ENCODE measurements around the gene UBE2G2. TPM values are rescaled to one million over a fixed set of nuclear protein-coding genes. Genes with fewer than 3 reads are reported as not detected.

The UBE2G2 gene
- total and polyA plus RNA-seq, 2 experiments from 2014 or later: 55.2 to 61.6 TPM

- no peak overlapping the region for H3K4me2 ChIP-seq
- H3K4me3 ChIP-seq: no peak overlapping the region
- TF ChIP-seq EZH2 (IDR thresholded peaks at IDR 0.05; ENCODE audit: borderline replicate concordance) (no peak), EZH2phosphoT487 (IDR thresholded peaks at IDR 0.05; ENCODE audit: low read depth, severe bottlenecking, unreplicated experiment) (no peak)
- TF ChIP-seq, protein P1, sequence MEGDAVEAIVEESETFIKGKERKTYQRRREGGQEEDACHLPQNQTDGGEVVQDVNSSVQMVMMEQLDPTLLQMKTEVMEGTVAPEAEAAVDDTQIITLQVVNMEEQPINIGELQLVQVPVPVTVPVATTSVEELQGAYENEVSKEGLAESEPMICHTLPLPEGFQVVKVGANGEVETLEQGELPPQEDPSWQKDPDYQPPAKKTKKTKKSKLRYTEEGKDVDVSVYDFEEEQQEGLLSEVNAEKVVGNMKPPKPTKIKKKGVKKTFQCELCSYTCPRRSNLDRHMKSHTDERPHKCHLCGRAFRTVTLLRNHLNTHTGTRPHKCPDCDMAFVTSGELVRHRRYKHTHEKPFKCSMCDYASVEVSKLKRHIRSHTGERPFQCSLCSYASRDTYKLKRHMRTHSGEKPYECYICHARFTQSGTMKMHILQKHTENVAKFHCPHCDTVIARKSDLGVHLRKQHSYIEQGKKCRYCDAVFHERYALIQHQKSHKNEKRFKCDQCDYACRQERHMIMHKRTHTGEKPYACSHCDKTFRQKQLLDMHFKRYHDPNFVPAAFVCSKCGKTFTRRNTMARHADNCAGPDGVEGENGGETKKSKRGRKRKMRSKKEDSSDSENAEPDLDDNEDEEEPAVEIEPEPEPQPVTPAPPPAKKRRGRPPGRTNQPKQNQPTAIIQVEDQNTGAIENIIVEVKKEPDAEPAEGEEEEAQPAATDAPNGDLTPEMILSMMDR (IDR thresholded peaks at IDR 0.05; ENCODE audit: poor library complexity): no peak
- H3K27me3 ChIP-seq: no peaks in the 10 kb centered on the region
- no peaks in the 10 kb centered on the region for H3K9me3 ChIP-seq (ENCODE audit: low read depth)
- H4K20me1 ChIP-seq (ENCODE audit: insufficient read depth, poor library complexity, severe bottlenecking): peaks cover 22% of the 10 kb centered on the region
- peak overlapping the region; percentile 96 for H3K27ac ChIP-seq
- H3K36me3 ChIP-seq (replicated peaks; ENCODE audit: insufficient read depth, low read depth): peaks cover 4% of the 10 kb centered on the region
- H2AFZ ChIP-seq: no peak overlapping the region
- H3K79me2 ChIP-seq: peaks cover 36% of the 10 kb centered on the region
- DNase-seq (ENCODE audit: low spot score): peak; percentile 77
- H3K4me1 ChIP-seq (ENCODE audit: insufficient read depth): peaks cover 42% of the 10 kb centered on the region
- no peaks in the 10 kb centered on the region for H3K9me2 ChIP-seq (replicated peaks; ENCODE audit: insufficient read depth)
- WGBS (ENCODE audit: low lambda C conversion rate, missing lambda C conversion rate): 81% methylated on average over 12 of the region's 12 CpGs
Observed at GRCh38 chr21:44849616-44850130, 48.1 kb upstream of the UBE2G2 start.

DNA sequence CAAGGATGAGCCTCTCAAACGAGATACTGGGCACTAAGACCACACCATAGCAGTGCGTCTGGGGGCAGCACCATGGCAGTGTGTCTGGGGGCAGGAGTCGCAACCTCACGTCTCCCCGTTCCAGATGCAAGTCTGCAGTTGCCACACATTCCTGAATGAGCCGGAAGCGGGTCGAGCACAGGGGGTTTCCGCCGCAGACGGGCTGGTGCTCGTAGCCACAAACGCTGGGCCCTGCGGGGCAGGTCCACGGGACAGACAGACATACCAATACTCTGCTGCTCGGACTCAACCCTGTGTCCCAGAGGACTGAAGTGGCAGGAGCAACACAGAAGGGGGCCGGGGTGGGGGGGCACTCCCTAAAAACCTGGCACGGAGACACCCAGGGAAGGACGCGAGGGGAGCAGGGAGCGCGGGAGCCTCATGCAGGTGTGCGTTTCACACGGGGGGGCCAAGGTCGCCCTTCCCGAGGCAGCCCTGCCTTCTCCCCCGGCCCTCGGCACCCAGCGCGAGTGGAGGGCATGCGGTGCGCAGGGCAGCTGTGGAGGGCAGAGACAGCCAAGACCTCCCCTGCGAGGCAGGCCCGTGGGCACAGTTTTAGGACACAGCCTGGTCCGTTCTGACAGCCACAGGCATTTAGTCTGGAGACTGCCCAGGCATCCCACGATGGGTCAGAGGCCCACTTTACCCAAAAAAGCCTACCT, 47.4 kb upstream of the UBE2G2 start:
- H3K36me3 ChIP-seq (replicated peaks; ENCODE audit: insufficient read depth, low read depth): peaks cover 4% of the 10 kb centered on the region
- H4K20me1 ChIP-seq (ENCODE audit: insufficient read depth, poor library complexity, severe bottlenecking): peaks cover 18% of the 10 kb centered on the region
- no peaks in the 10 kb centered on the region for H3K9me2 ChIP-seq (replicated peaks; ENCODE audit: insufficient read depth)
- H3K79me2 ChIP-seq: peaks cover 29% of the 10 kb centered on the region
- peak overlapping the region; percentile 96 for H3K27ac ChIP-seq
- TF ChIP-seq EZH2 (IDR thresholded peaks at IDR 0.05; ENCODE audit: borderline replicate concordance) (no peak), EZH2phosphoT487 (IDR thresholded peaks at IDR 0.05; ENCODE audit: low read depth, severe bottlenecking, unreplicated experiment) (no peak)
- TF ChIP-seq, protein P1 (IDR thresholded peaks at IDR 0.05; ENCODE audit: poor library complexity): no peak
- no peak overlapping the region for H3K4me2 ChIP-seq
- no peak overlapping the region for H2AFZ ChIP-seq
- H3K4me1 ChIP-seq (ENCODE audit: insufficient read depth): peaks cover 42% of the 10 kb centered on the region
- WGBS (ENCODE audit: low lambda C conversion rate, missing lambda C conversion rate): 96% methylated on average over 30 of the region's 36 CpGs
- H3K4me3 ChIP-seq: no peak overlapping the region
- DNase-seq (ENCODE audit: low spot score): no peak
- H3K9me3 ChIP-seq (ENCODE audit: low read depth): no peaks in the 10 kb centered on the region
- H3K27me3 ChIP-seq: no peaks in the 10 kb centered on the region

- TF ChIP-seq, protein P1 (IDR thresholded peaks at IDR 0.05; ENCODE audit: poor library complexity): no peak
- TF ChIP-seq EZH2 (IDR thresholded peaks at IDR 0.05; ENCODE audit: borderline replicate concordance) (no peak), EZH2phosphoT487 (IDR thresholded peaks at IDR 0.05; ENCODE audit: low read depth, severe bottlenecking, unreplicated experiment) (no peak)
- WGBS (ENCODE audit: low lambda C conversion rate, missing lambda C conversion rate): 93% methylated on average over 24 of the region's 24 CpGs
- Histone ChIP-seq H3K27ac (no peak overlapping the region), H3K4me1 (ENCODE audit: insufficient read depth) (peaks cover 28% of the 10 kb centered on the region), H3K9me3 (ENCODE audit: low read depth) (no peaks in the 10 kb centered on the region), H3K4me2 (no peak overlapping the region), H3K9me2 (replicated peaks; ENCODE audit: insufficient read depth) (no peaks in the 10 kb centered on the region), H3K27me3 (no peaks in the 10 kb centered on the region), H3K79me2 (peaks cover 16% of the 10 kb centered on the region), H2AFZ (no peak overlapping the region), H4K20me1 (ENCODE audit: insufficient read depth, poor library complexity, severe bottlenecking) (peaks cover 5% of the 10 kb centered on the region), H3K36me3 (replicated peaks; ENCODE audit: insufficient read depth, low read depth) (peaks cover 4% of the 10 kb centered on the region), H3K4me3 (no peak overlapping the region)
- no peak for DNase-seq (ENCODE audit: low spot score)
Observed at GRCh38 chr21:44847261-44848056, 45.8 kb upstream of the UBE2G2 start.
